H9 (cell line): ENCODE measurements around the gene TCF25. TPM values are rescaled to one million over a fixed set of nuclear protein-coding genes. Genes with fewer than 3 reads are reported as not detected.

Experiments used
- DNase-seq: peaks from one replicate; pipeline ENCODE4 v3.0.0-alpha.2; 2017
- H2AFZ ChIP-seq: one replicate; pipeline ENCODE4 v1.6.1; 2013; ENCODE audit warnings: mild to moderate bottlenecking, low read length, control low read depth, moderate library complexity
- H2AK5ac ChIP-seq: 2 replicates; pipeline ENCODE4 v1.6.1; 2013; ENCODE audit warnings: low read length, control low read depth, mixed read lengths; ENCODE audit not compliant: insufficient read length
- H2BK120ac ChIP-seq: one replicate; pipeline ENCODE4 v1.6.1; 2013; ENCODE audit warnings: low read depth, mild to moderate bottlenecking, low read length, control low read depth, inconsistent platforms; ENCODE audit not compliant: poor library complexity, severe bottlenecking
- H2BK12ac ChIP-seq: 2 replicates; pipeline ENCODE4 v1.6.1; 2013; ENCODE audit warnings: low read length, control low read depth, mixed read lengths, low read depth; ENCODE audit not compliant: insufficient read length
- H2BK15ac ChIP-seq: 2 replicates; pipeline ENCODE4 v1.6.1; 2013; ENCODE audit warnings: low read depth, low read length, control low read depth
- H2BK20ac ChIP-seq: one replicate; pipeline ENCODE4 v1.6.1; 2013; ENCODE audit warnings: low read depth, mild to moderate bottlenecking, low read length, control low read depth, inconsistent platforms; ENCODE audit not compliant: poor library complexity, severe bottlenecking
- H2BK5ac ChIP-seq: 2 replicates; pipeline ENCODE4 v1.6.1; 2013; ENCODE audit warnings: low read length, control low read depth, mixed read lengths; ENCODE audit not compliant: insufficient read length
- H3K14ac ChIP-seq: 2 replicates; pipeline ENCODE4 v1.6.1; 2013; ENCODE audit warnings: low read length, control low read depth; ENCODE audit not compliant: insufficient read depth
- H3K18ac ChIP-seq: 2 replicates; pipeline ENCODE4 v1.6.1; 2013; ENCODE audit warnings: low read depth, mild to moderate bottlenecking, mixed read lengths, low read length, control low read depth; ENCODE audit not compliant: insufficient read length
- H3K23ac ChIP-seq: 2 replicates; pipeline ENCODE4 v1.6.1; 2013; ENCODE audit warnings: low read length, control low read depth, mixed read lengths, low read depth; ENCODE audit not compliant: insufficient read length
- H3K23me2 ChIP-seq: 2 replicates; pipeline ENCODE4 v1.6.1; 2013; ENCODE audit warnings: low read depth, mild to moderate bottlenecking, mixed read lengths, low read length, control low read depth; ENCODE audit not compliant: insufficient read length, poor library complexity, severe bottlenecking
- H3K27ac ChIP-seq: 2 replicates; pipeline ENCODE4 v1.5.1; 2013; ENCODE audit warnings: low read length, control low read depth, mixed read lengths, low read depth; ENCODE audit not compliant: insufficient read length
- H3K27me3 ChIP-seq: 2 replicates; pipeline ENCODE4 v1.6.1; 2013; ENCODE audit warnings: low read length, control low read depth, inconsistent platforms; ENCODE audit not compliant: insufficient read depth
- H3K4ac ChIP-seq: 2 replicates; pipeline ENCODE4 v1.6.1; 2013; ENCODE audit warnings: low read depth, mild to moderate bottlenecking, control low read depth, inconsistent platforms, low read length, moderate library complexity
- H3K4me1 ChIP-seq: 2 replicates; pipeline ENCODE4 v1.6.1; 2013; ENCODE audit warnings: low read length, control low read depth, inconsistent platforms; ENCODE audit not compliant: insufficient read depth
- H3K4me2 ChIP-seq: 2 replicates; pipeline ENCODE4 v1.6.1; 2013; ENCODE audit warnings: low read length, control low read depth, mixed read lengths; ENCODE audit not compliant: insufficient read length, insufficient read depth
- H3K56ac ChIP-seq: 2 replicates; pipeline ENCODE4 v1.6.1; 2013; ENCODE audit warnings: low read depth, mild to moderate bottlenecking, mixed read lengths, low read length, control low read depth; ENCODE audit not compliant: insufficient read length
- H3K79me1 ChIP-seq: 2 replicates; pipeline ENCODE4 v1.6.1; 2013; ENCODE audit warnings: low read depth, mild to moderate bottlenecking, moderate library complexity, low read length, control low read depth, inconsistent platforms; ENCODE audit not compliant: insufficient read depth, poor library complexity, severe bottlenecking
- H3K79me2 ChIP-seq: 2 replicates; pipeline ENCODE4 v1.6.1; 2013; ENCODE audit warnings: low read length, control low read depth, inconsistent platforms; ENCODE audit not compliant: insufficient read depth
- H3K9ac ChIP-seq: 2 replicates; pipeline ENCODE4 v1.6.1; 2013; ENCODE audit warnings: low read length, control low read depth, mixed read lengths; ENCODE audit not compliant: insufficient read length; ENCODE audit errors: extremely low read depth
- H3K9me3 ChIP-seq: one replicate; pipeline ENCODE4 v1.6.1; 2013; ENCODE audit warnings: low read depth, low read length, inconsistent platforms; ENCODE audit not compliant: control insufficient read depth
- H3T11ph ChIP-seq: one replicate; pipeline ENCODE4 v1.6.1; 2013; ENCODE audit warnings: mild to moderate bottlenecking, low read length, control low read depth, inconsistent platforms
- H4K20me1 ChIP-seq: one replicate; pipeline ENCODE4 v1.6.1; 2013; ENCODE audit not compliant: control insufficient read depth, insufficient read length, insufficient read depth
- H4K5ac ChIP-seq: 2 replicates; pipeline ENCODE4 v1.6.1; 2013; ENCODE audit warnings: low read depth, mild to moderate bottlenecking, mixed read lengths, low read length, control low read depth; ENCODE audit not compliant: insufficient read length
- H4K8ac ChIP-seq: replicated peaks from 2 replicates; pipeline ENCODE4 v1.6.1; 2013; ENCODE audit warnings: low read length, control low read depth, mixed read lengths, low read depth; ENCODE audit not compliant: insufficient read length
- H4K91ac ChIP-seq: 2 replicates; pipeline ENCODE4 v1.6.1; 2013; ENCODE audit warnings: low read depth, mild to moderate bottlenecking, moderate library complexity, mixed read lengths, low read length, control low read depth; ENCODE audit not compliant: insufficient read length
- H3K27ac Mint-ChIP-seq, 3 experiments: 2 replicates in 2 of 3; 3 replicates in 1 of 3; pipeline ENCODE4 v1.8.0; 2020 to 2021; ENCODE audit warnings: mixed read lengths in 3 of 3, mild to moderate bottlenecking in 1 of 3, moderate library complexity in 1 of 3
- H3K27me3 Mint-ChIP-seq: 2 replicates; pipeline ENCODE4 v1.8.0; 2021; ENCODE audit warnings: low read depth, mild to moderate bottlenecking, moderate library complexity, mixed read lengths
- H3K36me3 Mint-ChIP-seq, 3 experiments: 2 replicates in 2 of 3; 3 replicates in 1 of 3; pipeline ENCODE4 v1.8.0; 2020 to 2021; ENCODE audit warnings: low read depth in 3 of 3, mixed read lengths in 3 of 3; ENCODE audit not compliant: insufficient read depth in 1 of 3
- H3K4me1 Mint-ChIP-seq, 2 experiments: 2 replicates each; pipeline ENCODE4 v1.8.0; 2020; ENCODE audit warnings: mixed read lengths in 2 of 2
- H3K4me3 Mint-ChIP-seq, 2 experiments: 2 replicates in 1 of 2; 3 replicates in 1 of 2; pipeline ENCODE4 v1.8.0; 2020 to 2021; ENCODE audit warnings: mild to moderate bottlenecking in 2 of 2, mixed read lengths in 2 of 2, moderate library complexity in 1 of 2
- H3K9me3 Mint-ChIP-seq, 2 experiments: 2 replicates in 1 of 2; 3 replicates in 1 of 2; pipeline ENCODE4 v1.8.0; 2020; ENCODE audit warnings: mild to moderate bottlenecking in 2 of 2, mixed read lengths in 2 of 2, moderate library complexity in 1 of 2
- WGBS: extraction: QIAGEN DNeasy Blood & Tissue Kit; methylation state at CpG from one replicate; pipeline ENCODE4 v1.1.7; 2013; ENCODE audit warnings: missing lambda C conversion rate, low lambda C conversion rate, mixed read lengths; ENCODE audit not compliant: insufficient read length; ENCODE audit errors: extremely low coverage; 5-methylcytosine and 5-hydroxymethylcytosine counted together
- total RNA-seq: library from RNA; stranded (reverse); gene quantifications from 2 replicates; pipeline ENCODE4 v1.2.1, GENCODE V29; 2021
- TF ChIP-seq, protein P1 (sequence below): fragments of 200-600 bp; sonication (generic); conservative IDR thresholded peaks from 3 replicates; pipeline ENCODE4 v1.8.0; 2021; ENCODE audit warnings: antibody characterized with exemption, mild to moderate bottlenecking

The TCF25 gene
- total RNA-seq, 1 experiment from 2014 or later: 109 TPM

DNA sequence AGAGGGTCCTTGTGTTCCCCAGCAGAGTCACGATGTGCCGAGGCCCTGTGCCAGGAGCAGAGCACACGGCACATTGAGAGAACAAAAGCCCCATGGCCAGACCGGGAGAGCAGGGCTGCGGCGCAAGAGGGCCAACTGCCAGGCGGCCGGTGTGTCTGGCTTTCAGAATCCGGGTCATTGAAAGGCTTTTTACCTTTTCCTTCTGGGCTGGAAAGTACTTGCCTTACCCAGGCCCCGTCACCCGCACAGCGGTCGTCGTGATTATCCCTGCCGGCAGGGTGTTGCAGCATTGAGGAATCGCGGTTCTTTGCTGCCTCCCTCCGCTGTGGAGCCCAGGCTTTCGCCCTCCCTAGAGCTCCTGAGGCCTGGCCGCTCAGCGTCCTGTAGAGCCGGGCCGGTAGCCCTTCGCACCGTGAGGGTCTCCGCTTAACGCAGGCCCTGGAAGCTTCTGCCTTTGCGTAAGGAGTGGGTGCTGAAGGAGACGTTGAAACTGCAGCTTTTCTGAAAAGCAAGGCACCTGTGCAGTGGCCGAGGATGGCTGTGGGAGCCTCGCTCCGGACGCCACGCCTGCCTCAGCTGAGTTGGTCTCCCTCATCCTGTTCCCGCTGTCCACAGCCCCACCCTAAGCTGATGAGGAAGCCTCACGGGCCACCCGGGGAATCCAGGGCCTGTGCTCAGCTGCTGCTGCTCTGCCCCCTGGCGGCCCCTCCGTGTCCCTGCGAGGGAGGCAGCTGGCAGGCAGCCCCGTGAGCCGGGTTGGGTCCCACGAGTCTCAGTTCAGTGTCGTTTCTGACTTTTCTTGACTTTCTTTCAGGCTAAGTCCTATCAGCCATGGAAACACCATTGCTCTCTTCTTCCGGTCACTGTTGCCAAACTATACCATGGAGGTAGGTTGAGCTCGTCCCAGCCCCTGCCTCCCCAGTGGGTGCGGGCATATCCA is 36.7 kb downstream of the TCF25 start:
- peak; percentile 88 for DNase-seq
- Histone ChIP-seq H3K27me3 (no peaks in the 10 kb centered on the region), H3K27ac (no peak overlapping the region), H4K8ac (no peak overlapping the region), H3K18ac (peak overlapping the region; percentile 21), H4K20me1 (no peaks in the 10 kb centered on the region), H2BK12ac (no peak overlapping the region), H3K23ac (no peak overlapping the region), H2BK20ac (no peak overlapping the region), H3T11ph (no peak overlapping the region), H3K79me2 (no peaks in the 10 kb centered on the region), H2AK5ac (no peak overlapping the region), H3K79me1 (no peaks in the 10 kb centered on the region), H3K23me2 (no peaks in the 10 kb centered on the region), H2AFZ (no peak overlapping the region), H3K14ac (no peak overlapping the region), H4K5ac (no peak overlapping the region), H2BK15ac (no peak overlapping the region), H2BK120ac (no peak overlapping the region), H3K56ac (no peak overlapping the region), H3K4me2 (no peak overlapping the region), H3K4me1 (no peaks in the 10 kb centered on the region), H3K4ac (no peak overlapping the region), H3K9ac (no peak overlapping the region), H4K91ac (no peak overlapping the region), H3K9me3 (peaks cover 7% of the 10 kb centered on the region), H2BK5ac (no peak overlapping the region)
- Mint-ChIP-seq H3K36me3 (peaks cover 34 to 50% (median 44%) of the 10 kb centered on the region in 3 experiments; a peak in 6 of 7 replicates), H3K4me1 (peaks cover 2 to 5% of the 10 kb centered on the region in 2 experiments; a peak in 2 of 4 replicates), H3K27me3 (no peaks in the 10 kb centered on the region), H3K4me3 (peak overlapping the region in 1 of 2 experiments; percentile 58; a peak in 2 of 5 replicates), H3K27ac (peak overlapping the region; percentile 38 to 68 (median 44); a peak in 3 of 7 replicates), H3K9me3 (peaks cover 6 to 13% of the 10 kb centered on the region in 2 experiments; a peak in 3 of 5 replicates)
- TF ChIP-seq, protein P1, sequence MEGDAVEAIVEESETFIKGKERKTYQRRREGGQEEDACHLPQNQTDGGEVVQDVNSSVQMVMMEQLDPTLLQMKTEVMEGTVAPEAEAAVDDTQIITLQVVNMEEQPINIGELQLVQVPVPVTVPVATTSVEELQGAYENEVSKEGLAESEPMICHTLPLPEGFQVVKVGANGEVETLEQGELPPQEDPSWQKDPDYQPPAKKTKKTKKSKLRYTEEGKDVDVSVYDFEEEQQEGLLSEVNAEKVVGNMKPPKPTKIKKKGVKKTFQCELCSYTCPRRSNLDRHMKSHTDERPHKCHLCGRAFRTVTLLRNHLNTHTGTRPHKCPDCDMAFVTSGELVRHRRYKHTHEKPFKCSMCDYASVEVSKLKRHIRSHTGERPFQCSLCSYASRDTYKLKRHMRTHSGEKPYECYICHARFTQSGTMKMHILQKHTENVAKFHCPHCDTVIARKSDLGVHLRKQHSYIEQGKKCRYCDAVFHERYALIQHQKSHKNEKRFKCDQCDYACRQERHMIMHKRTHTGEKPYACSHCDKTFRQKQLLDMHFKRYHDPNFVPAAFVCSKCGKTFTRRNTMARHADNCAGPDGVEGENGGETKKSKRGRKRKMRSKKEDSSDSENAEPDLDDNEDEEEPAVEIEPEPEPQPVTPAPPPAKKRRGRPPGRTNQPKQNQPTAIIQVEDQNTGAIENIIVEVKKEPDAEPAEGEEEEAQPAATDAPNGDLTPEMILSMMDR: peak; percentile 98
- no CpG with 5 or more reads among the region's 47 CpGs for WGBS
